Activated CD8-positive, alpha-beta T cell treated with anti-CD3 and anti-CD28 coated beads for 36 hours (primary cell): ENCODE measurements around the gene MAP6. TPM values are rescaled to one million over a fixed set of nuclear protein-coding genes. Genes with fewer than 3 reads are reported as not detected.

Experiments
- ATAC-seq: fragments of 200-7000 bp; cut with Tn5 transposase; one replicate; pipeline ENCODE4 v1.10.0; 2021; ENCODE audit warnings: mild to moderate bottlenecking, moderate library complexity
- CTCF ChIA-PET: fragments of 350-600 bp; sonication (Branson Sonifier 250); formaldehyde crosslinking; loops from one replicate; lab custom pipeline; 2021; ENCODE audit warnings: antibody characterized with exemption; lab: Charles Lee
- POLR2A ChIA-PET: fragments of 350-600 bp; sonication (Branson Sonifier 250); formaldehyde crosslinking; loops from one replicate; lab custom pipeline; 2021; ENCODE audit warnings: antibody characterized with exemption; lab: Charles Lee
- DNase-seq: peaks from one replicate; pipeline ENCODE4 v3.0.0-alpha.2; 2020
- H3K27ac Mint-ChIP-seq: one replicate; pipeline ENCODE4 v1.8.0; 2021; ENCODE audit warnings: mild to moderate bottlenecking, mixed read lengths
- H3K27me3 Mint-ChIP-seq: one replicate; pipeline ENCODE4 v1.8.0; 2021; ENCODE audit warnings: mixed read lengths
- H3K36me3 Mint-ChIP-seq: one replicate; pipeline ENCODE4 v1.8.0; 2021; ENCODE audit warnings: low read depth, mixed read lengths
- H3K4me1 Mint-ChIP-seq: one replicate; pipeline ENCODE4 v1.8.0; 2021; ENCODE audit warnings: low read depth, mixed read lengths
- H3K4me3 Mint-ChIP-seq: one replicate; pipeline ENCODE4 v1.8.0; 2021; ENCODE audit warnings: mild to moderate bottlenecking, moderate library complexity, mixed read lengths
- H3K9me3 Mint-ChIP-seq: one replicate; pipeline ENCODE4 v1.8.0; 2021; ENCODE audit warnings: mixed read lengths
- CTCF ChIP-seq: fragments of 200-600 bp; IDR thresholded peaks from one replicate; pipeline ENCODE4 v1.8.0; 2022; ENCODE audit warnings: antibody characterized with exemption, mild to moderate bottlenecking
- intact Hi-C: fragments of 100-400 bp; cut with micrococcal nuclease; formaldehyde crosslinking; loops from one replicate; pipeline ENCODE4 v1.10.0; 2022
- total RNA-seq, 2 experiments: library from RNA; stranded (reverse); gene quantifications; one replicate each; pipeline ENCODE4 v1.2.3, GENCODE V29; 2021

MAP6 gene
- total RNA-seq, 2 experiments from 2014 or later = not detected

DNA sequence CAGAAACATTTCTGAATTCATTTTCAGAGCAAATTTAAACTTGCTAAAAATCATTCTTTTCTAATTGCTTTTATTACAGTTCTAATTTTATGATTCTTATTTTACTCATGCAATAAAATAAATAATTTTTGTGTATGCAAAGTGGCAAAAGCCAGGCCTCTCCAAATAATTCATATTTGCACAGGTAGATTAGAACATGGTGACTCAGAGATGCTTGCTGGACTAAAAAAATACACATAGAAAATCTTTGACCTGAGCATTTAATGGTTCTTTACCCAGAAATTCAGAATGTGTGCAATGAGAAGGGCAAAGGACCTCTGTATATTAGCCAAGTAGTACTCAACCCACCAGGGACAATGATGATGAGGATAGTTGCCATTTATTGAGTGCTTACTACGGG is 15.3 kb downstream of the MAP6 start:
- DNase-seq (no peak), ATAC-seq (no peak)
- ChIA-PET POLR2A (interaction anchor here (0.5 to 1.0 kb wide), 2 partner anchors 15 to 272 kb away, joined by 3 read pairs; no protein-coding TSS in a partner anchor), CTCF (interaction anchor here (1.1 to 1.5 kb wide), 2 partner anchors 12 to 22 kb away, joined by 3 to 4 read pairs; no protein-coding TSS in a partner anchor)
- peaks cover 10% of the 10 kb centered on the region for H3K27me3 Mint-ChIP-seq
- intact Hi-C loops = no loop called here
- H3K27ac Mint-ChIP-seq = no peak overlapping the region
- no peak overlapping the region for H3K4me3 Mint-ChIP-seq
- no peaks in the 10 kb centered on the region for H3K9me3 Mint-ChIP-seq
- no peak for TF ChIP-seq CTCF
- peaks cover 10% of the 10 kb centered on the region for H3K4me1 Mint-ChIP-seq
- H3K36me3 Mint-ChIP-seq = no peaks in the 10 kb centered on the region

DNA sequence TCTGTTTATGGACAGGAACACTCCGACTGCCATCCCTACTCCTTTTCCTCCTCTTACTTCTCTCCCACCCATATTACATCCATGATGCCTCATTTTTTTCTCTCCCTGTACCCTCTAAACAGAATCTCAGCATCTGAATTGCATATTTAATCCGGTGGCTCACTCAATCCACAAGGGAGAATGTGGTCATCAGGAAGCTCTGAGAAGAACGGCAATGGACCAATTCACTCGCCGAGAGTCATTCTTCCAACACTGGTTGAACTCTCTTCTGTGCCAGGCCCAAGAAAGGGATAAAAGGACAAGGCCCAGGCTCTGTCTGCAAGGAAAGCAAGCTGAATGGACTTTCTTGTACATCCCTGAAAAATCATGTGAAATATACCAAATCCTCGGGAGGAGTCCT is 15.9 kb downstream of the MAP6 start:
- no peak for ATAC-seq
- TF ChIP-seq CTCF = no peak
- DNase-seq = no peak
- no peaks in the 10 kb centered on the region for H3K9me3 Mint-ChIP-seq
- H3K27ac Mint-ChIP-seq = no peak overlapping the region
- peaks cover 8% of the 10 kb centered on the region for H3K27me3 Mint-ChIP-seq
- no peaks in the 10 kb centered on the region for H3K36me3 Mint-ChIP-seq
- ChIA-PET CTCF (no interaction called here), POLR2A (no interaction called here)
- H3K4me1 Mint-ChIP-seq = peaks cover 10% of the 10 kb centered on the region
- no peak overlapping the region for H3K4me3 Mint-ChIP-seq
- intact Hi-C loops = no loop called here

DNA sequence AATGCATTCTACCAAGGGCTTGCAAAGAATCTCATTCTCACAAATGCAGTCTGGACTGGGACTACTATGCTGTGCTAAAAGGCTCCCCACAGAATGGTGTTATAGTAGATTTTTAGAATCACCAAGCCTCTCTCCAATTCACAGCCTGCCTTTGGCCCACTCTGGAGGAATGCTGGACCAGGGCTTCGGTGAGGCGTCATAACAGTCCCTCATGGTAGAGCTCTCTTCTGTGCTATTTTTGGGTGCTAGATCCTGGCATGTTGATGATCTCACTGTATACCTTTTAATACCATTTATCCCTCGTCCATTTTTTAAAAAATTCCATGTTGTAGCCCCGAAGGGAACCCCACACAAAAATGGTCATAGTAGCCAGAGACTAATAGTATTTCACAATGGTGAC is 17.6 kb downstream of the MAP6 start:
- ChIA-PET POLR2A (interaction anchor here (0.9 to 1.0 kb wide), 2 partner anchors 9 to 35 kb away, joined by 3 to 5 read pairs; no protein-coding TSS in a partner anchor), CTCF (interaction anchor here (0.7 to 1.3 kb wide), 3 partner anchors 26 to 55 kb away, joined by 3 to 4 read pairs (median 3); no protein-coding TSS in a partner anchor)
- intact Hi-C loops = no loop called here
- no peak for DNase-seq
- no peak for TF ChIP-seq CTCF
- H3K4me3 Mint-ChIP-seq = no peak overlapping the region
- ATAC-seq = no peak
- H3K27ac Mint-ChIP-seq = no peak overlapping the region
- no peaks in the 10 kb centered on the region for H3K36me3 Mint-ChIP-seq
- H3K4me1 Mint-ChIP-seq = peaks cover 10% of the 10 kb centered on the region
- H3K27me3 Mint-ChIP-seq = peaks cover 3% of the 10 kb centered on the region
- no peaks in the 10 kb centered on the region for H3K9me3 Mint-ChIP-seq

DNA sequence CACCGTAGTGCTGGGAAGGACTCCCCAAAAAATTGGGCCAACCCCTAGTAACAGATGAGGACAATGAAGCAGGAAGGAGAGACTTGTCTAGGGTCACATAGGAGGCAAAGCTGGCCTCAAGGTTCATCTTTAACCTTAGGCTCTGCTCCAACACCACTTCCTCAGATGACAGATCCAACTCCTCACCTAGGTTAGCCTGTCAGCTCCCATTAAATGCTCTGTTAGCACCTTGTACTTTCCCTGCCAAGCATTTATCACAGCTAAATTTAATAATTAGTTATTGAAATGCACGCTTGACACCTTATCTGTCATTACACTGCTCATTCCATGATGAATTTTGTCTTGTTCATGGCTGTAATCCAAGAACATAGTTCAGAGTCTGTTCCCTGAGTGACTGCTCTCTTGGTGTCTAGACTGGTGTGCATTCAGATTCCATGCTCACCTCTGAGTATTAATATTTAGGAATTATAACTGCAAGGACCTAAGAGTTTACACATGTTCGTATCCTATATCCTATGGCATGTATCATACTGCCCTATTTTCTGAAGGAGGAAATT is 18.6 kb downstream of the MAP6 start:
- no peak for ATAC-seq
- CTCF ChIA-PET = interaction anchor here (0.6 to 1.3 kb wide), 4 partner anchors 10 to 205 kb away, joined by 3 to 4 read pairs (median 3); no protein-coding TSS in a partner anchor
- H3K27me3 Mint-ChIP-seq = peaks cover 3% of the 10 kb centered on the region
- no peaks in the 10 kb centered on the region for H3K9me3 Mint-ChIP-seq
- no peak overlapping the region for H3K4me3 Mint-ChIP-seq
- no peak for DNase-seq
- no peak overlapping the region for H3K27ac Mint-ChIP-seq
- H3K4me1 Mint-ChIP-seq = peaks cover 10% of the 10 kb centered on the region
- no peaks in the 10 kb centered on the region for H3K36me3 Mint-ChIP-seq
- intact Hi-C loops = no loop called here
- TF ChIP-seq CTCF = no peak
- POLR2A ChIA-PET = interaction anchor here (0.6 to 1.0 kb wide), 2 partner anchors 8 to 67 kb away, joined by 3 to 5 read pairs; no protein-coding TSS in a partner anchor

DNA sequence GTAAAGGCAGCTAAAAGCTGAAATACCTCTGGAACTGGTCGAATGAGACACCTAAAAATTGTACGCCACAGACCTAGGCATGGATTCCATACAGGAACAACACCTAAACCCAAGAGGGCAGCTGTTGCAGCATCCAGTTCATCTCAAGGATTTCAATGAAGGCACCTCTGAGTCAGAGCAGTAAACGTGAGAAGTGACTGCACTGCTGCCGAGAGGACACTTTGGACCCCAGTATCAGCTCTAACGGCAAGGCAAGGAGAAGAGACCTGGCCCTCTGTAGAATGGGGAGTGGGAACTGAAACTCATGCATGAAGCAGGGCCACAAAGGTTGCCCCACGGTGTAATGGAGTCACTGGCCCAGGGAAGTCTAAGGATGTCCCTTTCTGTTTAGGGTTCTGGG is 23.9 kb downstream of the MAP6 start:
- ATAC-seq = no peak
- Mint-ChIP-seq H3K9me3 (no peaks in the 10 kb centered on the region), H3K4me1 (no peaks in the 10 kb centered on the region), H3K36me3 (no peaks in the 10 kb centered on the region), H3K27me3 (peaks cover 3% of the 10 kb centered on the region), H3K4me3 (no peak overlapping the region), H3K27ac (no peak overlapping the region)
- no peak for DNase-seq
- TF ChIP-seq CTCF = no peak
- intact Hi-C loops = no loop called here
- ChIA-PET POLR2A (interaction anchor here (0.9 kb wide), 1 partner anchor 32 kb away, joined by 3 read pairs; no protein-coding TSS in a partner anchor), CTCF (interaction anchor here (0.6 to 0.8 kb wide), 2 partner anchors 61 to 173 kb away, joined by 3 to 4 read pairs; no protein-coding TSS in a partner anchor)
